ENCODE data around the gene CC2D1A. TPM values are rescaled to one million over a fixed set of nuclear protein-coding genes. Genes with fewer than 3 reads are reported as not detected.
A peak's percentile ranks its signal among the peaks of the same experiment; 100 is the strongest.

The CC2D1A gene
- total RNA-seq, 1 donor from 2014 or later = 22.6 TPM

- H3K4me3 Mint-ChIP-seq (ENCODE audit: unreplicated experiment) = no peak overlapping the region
- Histone ChIP-seq H3K4me2 (ENCODE audit: low read length) (no peak overlapping the region), H3K27me3 (ENCODE audit: insufficient read depth, low read length) (no peaks in the 10 kb centered on the region), H2AFZ (ENCODE audit: low read depth, low read length) (no peak overlapping the region), H3K27ac (ENCODE audit: low read depth, low read length) (no peak overlapping the region), H3K79me2 (ENCODE audit: insufficient read depth, low read length) (no peaks in the 10 kb centered on the region), H3K36me3 (ENCODE audit: insufficient read depth, low read length) (no peaks in the 10 kb centered on the region), H3K4me1 (ENCODE audit: insufficient read depth, low read length) (no peaks in the 10 kb centered on the region), H3K9me3 (ENCODE audit: insufficient read depth, low read depth, low read length) (no peaks in the 10 kb centered on the region), H4K20me1 (ENCODE audit: insufficient read depth, low read length) (no peaks in the 10 kb centered on the region), H3K4me3 (ENCODE audit: insufficient read depth, low read depth, low read length) (no peak overlapping the region), H3K9ac (ENCODE audit: low read length) (no peak overlapping the region)
- no peaks in the 10 kb centered on the region for H3K9me3 Mint-ChIP-seq (ENCODE audit: unreplicated experiment)
- FAIRE-seq (no peak), DNase-seq (ENCODE audit: low read depth) (no peak)
- H3K36me3 Mint-ChIP-seq (ENCODE audit: low read depth, unreplicated experiment) = no peaks in the 10 kb centered on the region
- H3K27me3 Mint-ChIP-seq (ENCODE audit: low read depth, unreplicated experiment) = peaks cover 9% of the 10 kb centered on the region
- H3K27ac Mint-ChIP-seq (ENCODE audit: unreplicated experiment) = no peak overlapping the region
- H3K4me1 Mint-ChIP-seq (ENCODE audit: low read depth, unreplicated experiment) = no peaks in the 10 kb centered on the region
- no peak for TF ChIP-seq CTCF (IDR thresholded peaks at IDR 0.05; ENCODE audit: insufficient read depth, low read depth, low read length)
These were observed 6.0 kb upstream of the CC2D1A start for GRCh38 chr19:13899912-13900584.

GRCh38 chr19:13902993-13903555 is 2.9 kb upstream of the CC2D1A start:
- no peak overlapping the region for H3K4me2 ChIP-seq (ENCODE audit: low read length)
- Mint-ChIP-seq H3K4me1 (ENCODE audit: low read depth, unreplicated experiment) (no peaks in the 10 kb centered on the region), H3K36me3 (ENCODE audit: low read depth, unreplicated experiment) (no peaks in the 10 kb centered on the region), H3K4me3 (ENCODE audit: unreplicated experiment) (no peak overlapping the region), H3K27ac (ENCODE audit: unreplicated experiment) (no peak overlapping the region), H3K27me3 (ENCODE audit: low read depth, unreplicated experiment) (peaks cover 9% of the 10 kb centered on the region), H3K9me3 (ENCODE audit: unreplicated experiment) (no peaks in the 10 kb centered on the region)
- no peak overlapping the region for H3K4me3 ChIP-seq (ENCODE audit: insufficient read depth, low read depth, low read length)
- FAIRE-seq (no peak), DNase-seq (ENCODE audit: low read depth) (no peak)
- TF ChIP-seq CTCF (IDR thresholded peaks at IDR 0.05; ENCODE audit: insufficient read depth, low read depth, low read length) (peak; percentile 38), EZH2 (IDR thresholded peaks at IDR 0.05; ENCODE audit: insufficient read depth, low read length) (no peak)
- no peaks in the 10 kb centered on the region for H3K9me3 ChIP-seq (ENCODE audit: insufficient read depth, low read depth, low read length)
- H3K9ac ChIP-seq (ENCODE audit: low read length) = no peak overlapping the region
- H2AFZ ChIP-seq (ENCODE audit: low read depth, low read length) = no peak overlapping the region
- H3K27me3 ChIP-seq (ENCODE audit: insufficient read depth, low read length) = no peaks in the 10 kb centered on the region
- no peaks in the 10 kb centered on the region for H3K79me2 ChIP-seq (ENCODE audit: insufficient read depth, low read length)
- H3K27ac ChIP-seq (ENCODE audit: low read depth, low read length) = no peak overlapping the region
- no peaks in the 10 kb centered on the region for H4K20me1 ChIP-seq (ENCODE audit: insufficient read depth, low read length)
- H3K4me1 ChIP-seq (ENCODE audit: insufficient read depth, low read length) = peaks cover 6% of the 10 kb centered on the region
- H3K36me3 ChIP-seq (ENCODE audit: insufficient read depth, low read length) = no peaks in the 10 kb centered on the region

- peak overlapping the region; percentile 82 for H3K9ac ChIP-seq (ENCODE audit: low read length)
- Mint-ChIP-seq H3K4me3 (ENCODE audit: unreplicated experiment) (peak overlapping the region; percentile 86), H3K27ac (ENCODE audit: unreplicated experiment) (peak overlapping the region; percentile 14), H3K36me3 (ENCODE audit: low read depth, unreplicated experiment) (peaks cover 11% of the 10 kb centered on the region), H3K4me1 (ENCODE audit: low read depth, unreplicated experiment) (no peaks in the 10 kb centered on the region), H3K27me3 (ENCODE audit: low read depth, unreplicated experiment) (peaks cover 7% of the 10 kb centered on the region), H3K9me3 (ENCODE audit: unreplicated experiment) (no peaks in the 10 kb centered on the region)
- peak overlapping the region; percentile 95 for H3K4me2 ChIP-seq (ENCODE audit: low read length)
- no peak overlapping the region for H3K27ac ChIP-seq (ENCODE audit: low read depth, low read length)
- H3K4me1 ChIP-seq (ENCODE audit: insufficient read depth, low read length) = peaks cover 6% of the 10 kb centered on the region
- no peaks in the 10 kb centered on the region for H3K27me3 ChIP-seq (ENCODE audit: insufficient read depth, low read length)
- H4K20me1 ChIP-seq (ENCODE audit: insufficient read depth, low read length) = no peaks in the 10 kb centered on the region
- no peaks in the 10 kb centered on the region for H3K36me3 ChIP-seq (ENCODE audit: insufficient read depth, low read length)
- no peak for DNase-seq (ENCODE audit: low read depth)
- TF ChIP-seq EZH2 (IDR thresholded peaks at IDR 0.05; ENCODE audit: insufficient read depth, low read length) (no peak), CTCF (IDR thresholded peaks at IDR 0.05; ENCODE audit: insufficient read depth, low read depth, low read length) (no peak)
- H2AFZ ChIP-seq (ENCODE audit: low read depth, low read length) = peak overlapping the region; percentile 99
- no peaks in the 10 kb centered on the region for H3K79me2 ChIP-seq (ENCODE audit: insufficient read depth, low read length)
- no peaks in the 10 kb centered on the region for H3K9me3 ChIP-seq (ENCODE audit: insufficient read depth, low read depth, low read length)
- H3K4me3 ChIP-seq (ENCODE audit: insufficient read depth, low read depth, low read length) = peak overlapping the region; percentile 75
- FAIRE-seq = no peak
These were observed 512 bp downstream of the CC2D1A start for GRCh38 chr19:13906521-13906904.

Data from astrocyte (in vitro differentiated cells and primary cell).